SK-N-DZ (cell line): Measurements from ENCODE around the gene MPP2.
"Not testable (repeated sequence)": the region's sequence is repeated elsewhere in the genome, so short reads cannot be mapped to it uniquely, and the experiment has no call there.

Experiments
- DNase-seq: peaks from one replicate; pipeline ENCODE4 v3.0.0-alpha.2; 2015; ENCODE audit warnings: low spot score

Gene MPP2

GRCh38 chr17:43901861-43902589 lies 5.3 kb downstream of the MPP2 start:
- DNase-seq: no peak

GRCh38 chr17:43900858-43901754 lies 6.2 kb downstream of the MPP2 start:
- DNase-seq: no peak

- DNase-seq: peak; percentile 93
These were observed 7.0 kb downstream of the MPP2 start for GRCh38 chr17:43900183-43900857.

DNA sequence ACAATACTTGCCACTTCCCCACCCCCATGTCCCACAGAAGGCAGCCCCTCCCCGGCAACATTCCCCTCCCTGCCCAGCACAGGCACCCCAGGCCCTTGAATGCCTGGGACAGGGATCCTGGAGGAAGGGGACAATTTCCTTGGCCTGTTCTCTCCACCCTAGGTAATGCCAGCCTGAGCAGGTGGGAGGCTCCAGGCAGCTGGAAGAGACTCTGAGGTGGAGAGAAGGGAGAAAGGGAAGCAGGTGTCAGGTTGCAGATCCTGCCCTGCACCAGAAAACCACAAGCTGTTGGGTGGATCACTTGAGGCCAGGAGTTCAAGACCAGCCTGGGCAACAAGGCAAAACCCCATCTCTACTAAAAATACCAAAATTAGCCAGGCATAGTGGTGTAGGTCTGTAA lies 8.9 kb downstream of the MPP2 start:
- DNase-seq: no peak

GRCh38 chr17:43897831-43898230 lies 9.5 kb downstream of the MPP2 start:
- DNase-seq: no peak

DNA sequence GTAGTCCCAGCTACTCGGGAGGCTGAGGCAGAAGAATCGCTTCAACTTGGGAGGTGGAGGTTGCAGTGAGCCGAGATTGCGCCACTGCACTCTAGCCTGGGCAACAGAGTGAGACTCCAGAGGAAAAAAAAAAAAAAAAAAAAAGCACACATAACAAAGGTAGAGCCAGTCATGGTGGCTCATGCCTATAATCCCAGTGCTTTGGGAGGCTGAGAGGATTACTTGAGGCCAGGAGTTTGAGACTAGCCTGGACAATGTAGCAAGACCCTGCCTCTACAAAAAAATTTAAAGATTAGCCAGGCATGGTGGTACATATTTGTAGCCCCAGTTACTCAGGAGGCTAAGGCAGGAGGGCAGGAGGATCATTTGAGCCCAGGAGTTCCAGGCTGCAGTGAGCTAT lies 12.8 kb downstream of the MPP2 start:
- DNase-seq: not testable (repeated sequence)

DNA sequence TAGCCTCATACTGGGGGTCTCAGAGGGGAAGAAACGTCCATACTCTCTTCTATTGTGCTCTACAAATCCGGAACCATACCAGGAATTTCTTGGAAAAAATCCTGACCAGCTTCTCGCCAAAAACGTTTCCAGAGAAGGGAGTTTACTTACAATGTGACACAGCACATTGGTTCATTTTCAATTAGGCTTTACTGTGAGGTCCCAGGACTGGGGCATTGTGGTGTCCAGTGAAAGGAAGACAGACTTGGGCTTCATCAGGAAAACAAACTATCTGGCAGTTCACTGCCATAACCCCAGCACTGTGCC lies 14.7 kb downstream of the MPP2 start:
- no peak for DNase-seq

- DNase-seq: no peak
These were observed 15.3 kb downstream of the MPP2 start for GRCh38 chr17:43891851-43892646.

GRCh38 chr17:43890240-43890639 lies 17.1 kb downstream of the MPP2 start:
- no peak for DNase-seq

DNA sequence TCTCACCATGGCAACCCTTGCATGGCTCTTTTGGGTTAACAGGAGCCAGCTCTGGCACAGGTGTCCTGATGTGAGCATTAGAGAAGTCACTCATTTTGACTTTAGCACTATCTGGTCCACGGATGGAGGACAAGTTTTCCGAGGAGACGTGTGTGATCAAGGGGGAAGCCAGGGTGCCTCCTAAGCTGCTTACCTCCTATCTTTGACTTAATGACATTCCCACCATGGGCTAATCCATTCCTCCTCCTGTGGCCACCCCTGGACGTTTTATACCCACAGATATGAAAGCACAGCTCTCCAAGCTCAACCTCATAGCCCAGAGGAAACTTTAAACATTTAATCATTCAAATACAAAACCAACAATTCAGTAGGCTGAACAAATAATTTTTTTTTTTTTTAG lies 18.8 kb downstream of the MPP2 start:
- DNase-seq: no peak

GRCh38 chr17:43882761-43883415 lies 24.4 kb downstream of the MPP2 start:
- no peak for DNase-seq

DNA sequence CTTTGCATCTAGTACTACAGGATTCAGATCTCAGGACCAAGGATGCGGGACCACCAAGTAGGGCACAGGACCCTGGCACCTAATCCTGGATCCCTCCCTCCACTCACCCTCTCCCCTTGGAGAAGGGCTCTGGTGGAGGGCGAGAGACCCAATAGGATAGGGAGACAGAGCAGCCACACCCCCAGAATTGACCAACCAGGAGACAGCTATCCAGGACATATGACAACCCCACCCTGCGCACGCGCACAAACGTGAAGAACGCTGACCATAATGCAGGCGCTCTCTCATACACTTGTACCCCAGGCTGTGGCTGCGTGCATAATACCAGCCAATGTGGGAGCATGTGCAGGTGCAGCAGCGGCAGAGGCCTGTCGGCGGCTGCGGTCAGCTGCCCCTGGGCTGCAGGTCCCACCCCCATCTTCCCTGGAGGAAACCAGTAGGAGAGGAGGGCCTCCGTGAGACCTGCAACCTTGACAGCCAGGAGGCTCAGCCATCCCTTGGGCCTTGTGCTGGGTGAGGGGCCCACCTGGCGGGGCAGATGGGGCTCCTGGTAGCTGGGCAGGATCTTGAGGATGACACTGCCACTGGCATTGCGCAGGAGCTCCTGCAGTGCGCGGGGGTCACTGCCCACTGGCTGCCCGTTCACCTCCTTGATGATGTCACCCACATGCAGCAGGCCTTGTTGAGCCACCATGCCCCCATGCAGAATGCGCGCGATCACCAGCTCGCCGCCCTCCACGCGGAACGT lies 25.4 kb downstream of the MPP2 start:
- DNase-seq: no peak

DNA sequence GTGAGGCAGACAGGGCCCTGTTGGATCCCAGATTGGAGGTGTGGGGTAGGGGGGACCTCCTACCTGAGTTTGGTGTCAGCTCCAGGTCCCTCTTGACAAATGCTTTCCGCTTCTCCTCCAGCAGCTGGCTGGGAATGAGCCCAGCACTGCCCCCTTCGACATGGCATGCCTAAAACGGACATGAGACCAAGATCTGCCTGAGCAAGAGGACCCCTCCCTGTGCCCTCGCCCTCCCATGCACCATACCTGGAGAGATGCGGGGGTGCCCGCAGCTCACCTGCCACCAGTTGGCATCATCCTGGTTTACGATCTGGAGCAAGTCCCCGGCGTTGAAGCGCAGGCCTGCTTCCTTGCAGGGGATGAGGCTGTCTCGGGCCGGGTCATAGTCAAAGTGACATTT lies 26.2 kb downstream of the MPP2 start:
- DNase-seq: no peak

DNA sequence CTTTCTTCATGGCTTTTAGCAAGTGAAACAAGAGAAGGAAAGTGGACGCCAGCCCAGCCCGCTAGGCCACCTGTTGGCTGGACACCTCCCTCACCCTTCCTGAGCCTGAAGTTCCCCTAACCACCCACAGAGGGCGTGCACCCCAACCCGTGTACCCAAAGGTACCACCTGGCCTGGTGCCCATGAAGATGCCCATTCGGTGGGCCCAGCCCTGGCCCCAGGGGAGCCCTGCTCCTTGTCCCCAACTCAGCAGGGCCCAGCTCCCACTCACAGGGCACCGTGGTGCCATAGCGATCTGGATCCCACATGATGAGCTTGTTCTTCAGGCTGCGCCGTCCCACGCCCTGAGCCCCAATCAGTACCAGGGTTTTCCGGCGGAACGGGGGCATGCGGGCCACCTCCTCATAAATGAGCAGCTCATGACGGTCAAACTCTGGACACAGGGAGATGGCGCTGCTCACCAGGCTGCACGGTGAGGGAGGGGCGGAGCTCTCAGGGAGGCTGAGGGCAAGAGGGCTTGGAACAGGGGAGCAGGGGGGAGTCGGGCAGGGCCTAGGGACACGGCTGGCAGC lies 26.8 kb downstream of the MPP2 start:
- peak; percentile 58 for DNase-seq

GRCh38 chr17:43879723-43880419 lies 27.5 kb downstream of the MPP2 start:
- no peak for DNase-seq

- peak; percentile 83 for DNase-seq
These were observed 28.8 kb downstream of the MPP2 start for GRCh38 chr17:43878260-43879175.

- no peak for DNase-seq
These were observed 29.7 kb downstream of the MPP2 start for GRCh38 chr17:43877451-43878155.

DNA sequence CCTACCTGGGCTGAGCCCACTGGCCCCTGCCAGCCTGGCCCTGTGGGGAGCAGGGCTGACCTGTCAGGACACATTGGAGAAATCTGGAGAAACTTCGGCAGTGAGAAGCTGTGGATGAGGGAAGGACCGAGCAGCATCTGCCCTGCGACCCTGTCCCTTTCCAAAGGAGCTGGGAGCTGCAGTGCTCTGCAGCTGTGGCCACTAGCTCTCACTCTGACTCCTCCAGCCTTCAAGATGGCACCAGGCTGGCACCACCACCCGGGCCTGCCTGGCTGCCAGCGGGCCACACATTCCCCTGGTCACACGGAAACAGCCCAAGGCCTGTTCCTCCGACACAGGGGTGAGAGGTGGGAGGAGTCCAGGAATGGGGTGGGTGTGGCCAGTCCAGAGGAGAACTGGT lies 30.3 kb downstream of the MPP2 start:
- no peak for DNase-seq
